SU-DHL-6 (cell line): ENCODE results near the gene ZC3H14.

Source experiments
- EZH2phosphoT487 ChIP-seq: fragments of 200-600 bp; sonication (generic), shearing (Covaris generic); conservative IDR thresholded peaks from 2 replicates; pipeline ENCODE4 v1.6.1; 2018; ENCODE audit warnings: mild to moderate bottlenecking, antibody characterized with exemption, low read length, moderate library complexity, mixed read lengths
- TF ChIP-seq, protein P1 (sequence below): fragments of 200-600 bp; sonication (generic); IDR thresholded peaks from one replicate; pipeline ENCODE4 v1.5.1; 2017; ENCODE audit warnings: antibody characterized with exemption, mild to moderate bottlenecking, low read length, moderate library complexity; ENCODE audit not compliant: insufficient read depth, poor library complexity, severe bottlenecking

DNA sequence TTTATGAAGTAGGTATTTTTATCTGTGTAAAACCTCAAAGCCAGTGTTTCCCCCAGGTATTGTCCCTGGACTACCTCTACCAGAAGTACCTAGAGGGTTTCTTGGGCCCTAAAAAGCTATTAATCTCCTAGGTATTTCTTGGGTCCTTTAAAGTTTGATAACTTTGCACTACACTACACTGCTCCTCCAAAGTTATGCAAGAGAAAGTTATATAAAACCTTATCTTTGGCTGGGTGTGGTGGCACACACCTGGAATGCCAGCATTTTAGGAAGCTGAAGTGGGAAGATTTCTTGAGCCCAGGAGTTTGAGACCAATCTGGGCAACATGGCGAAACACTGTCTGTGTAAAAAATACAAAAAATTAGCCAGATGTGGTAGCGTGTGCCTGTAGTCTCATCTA lies 42.9 kb upstream of the ZC3H14 start:
- TF ChIP-seq, protein P1, sequence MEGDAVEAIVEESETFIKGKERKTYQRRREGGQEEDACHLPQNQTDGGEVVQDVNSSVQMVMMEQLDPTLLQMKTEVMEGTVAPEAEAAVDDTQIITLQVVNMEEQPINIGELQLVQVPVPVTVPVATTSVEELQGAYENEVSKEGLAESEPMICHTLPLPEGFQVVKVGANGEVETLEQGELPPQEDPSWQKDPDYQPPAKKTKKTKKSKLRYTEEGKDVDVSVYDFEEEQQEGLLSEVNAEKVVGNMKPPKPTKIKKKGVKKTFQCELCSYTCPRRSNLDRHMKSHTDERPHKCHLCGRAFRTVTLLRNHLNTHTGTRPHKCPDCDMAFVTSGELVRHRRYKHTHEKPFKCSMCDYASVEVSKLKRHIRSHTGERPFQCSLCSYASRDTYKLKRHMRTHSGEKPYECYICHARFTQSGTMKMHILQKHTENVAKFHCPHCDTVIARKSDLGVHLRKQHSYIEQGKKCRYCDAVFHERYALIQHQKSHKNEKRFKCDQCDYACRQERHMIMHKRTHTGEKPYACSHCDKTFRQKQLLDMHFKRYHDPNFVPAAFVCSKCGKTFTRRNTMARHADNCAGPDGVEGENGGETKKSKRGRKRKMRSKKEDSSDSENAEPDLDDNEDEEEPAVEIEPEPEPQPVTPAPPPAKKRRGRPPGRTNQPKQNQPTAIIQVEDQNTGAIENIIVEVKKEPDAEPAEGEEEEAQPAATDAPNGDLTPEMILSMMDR, result no peak
- no peak for TF ChIP-seq EZH2phosphoT487
